NCI-H460 (cell line): ENCODE measurements around the gene PLEKHG5. TPM values are rescaled to one million over a fixed set of nuclear protein-coding genes. Genes with fewer than 3 reads are reported as not detected.

ENCODE experiments used
- DNase-seq: peaks from one replicate; pipeline ENCODE4 v3.0.0-alpha.2; 2016; ENCODE audit warnings: low read depth; ENCODE audit errors: extremely low read depth
- total RNA-seq: library from RNA; depleted of rRNA; stranded (reverse); fragments of >200 nt; shearing (Covaris generic); gene quantifications from 2 replicates; pipeline ENCODE4 v1.2.3, GENCODE V29; 2014

PLEKHG5 gene
- total RNA-seq, 1 experiment from 2014 or later: 3.6 TPM

DNA sequence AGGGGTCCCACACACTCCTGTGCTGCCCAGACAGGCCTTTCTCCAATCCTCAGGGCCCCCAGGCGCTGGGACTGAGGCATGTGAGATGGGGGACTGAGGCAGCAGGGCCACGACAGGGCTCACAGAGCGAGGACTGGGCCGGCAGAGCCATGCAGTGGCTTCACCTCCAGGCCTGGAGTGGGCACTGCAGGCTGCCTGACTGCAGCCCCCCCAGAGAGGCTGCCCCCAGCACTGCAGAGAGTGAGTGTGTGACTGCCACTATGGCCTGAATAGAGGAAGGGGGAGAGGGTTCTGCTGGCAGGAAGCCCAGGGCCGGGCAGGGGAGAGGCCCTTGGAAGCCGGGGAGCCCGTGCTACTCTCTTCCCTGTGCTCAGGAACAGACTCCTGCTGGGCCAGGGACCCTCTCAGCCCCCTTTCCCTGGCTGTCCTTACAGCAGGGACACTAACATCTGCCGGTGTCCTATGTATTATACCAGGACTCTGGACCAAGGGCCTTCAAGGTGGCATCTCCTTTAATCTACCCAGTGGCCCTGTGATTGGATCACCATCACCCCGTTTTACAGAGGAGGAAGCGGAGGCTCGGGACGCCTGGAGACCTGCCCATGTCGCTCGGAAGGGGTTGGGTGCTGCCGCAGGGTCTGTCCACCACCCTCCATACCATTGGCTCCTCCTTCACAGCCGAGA lies 20.2 kb upstream of the PLEKHG5 start:
- DNase-seq: no peak

GRCh38 chr1:6511056-6511455 lies 19.6 kb upstream of the PLEKHG5 start:
- DNase-seq: no peak

- DNase-seq: no peak
Measured at GRCh38 chr1:6510493-6510892, 19.0 kb upstream of the PLEKHG5 start.

DNA sequence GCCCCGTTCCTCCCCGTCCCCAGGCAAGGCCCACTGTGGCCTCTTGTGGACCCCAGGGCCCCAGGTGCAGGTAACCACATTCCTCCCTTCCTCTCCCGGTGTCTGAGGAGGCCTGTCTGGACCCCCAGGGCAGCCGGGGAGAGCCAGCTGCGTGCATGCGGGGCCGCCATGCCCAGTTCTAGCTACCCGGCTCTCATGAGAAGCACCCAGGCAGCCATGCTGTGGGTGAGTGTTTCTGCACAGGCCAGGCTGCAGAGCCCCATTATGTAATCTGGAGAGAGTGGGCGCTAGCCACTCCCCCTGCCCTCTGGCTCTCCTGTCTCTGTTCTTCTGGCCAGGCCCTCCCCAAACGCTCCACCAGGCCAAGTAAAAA lies 18.4 kb upstream of the PLEKHG5 start:
- no peak for DNase-seq

GRCh38 chr1:6509220-6509918 lies 17.9 kb upstream of the PLEKHG5 start:
- DNase-seq: no peak

DNA sequence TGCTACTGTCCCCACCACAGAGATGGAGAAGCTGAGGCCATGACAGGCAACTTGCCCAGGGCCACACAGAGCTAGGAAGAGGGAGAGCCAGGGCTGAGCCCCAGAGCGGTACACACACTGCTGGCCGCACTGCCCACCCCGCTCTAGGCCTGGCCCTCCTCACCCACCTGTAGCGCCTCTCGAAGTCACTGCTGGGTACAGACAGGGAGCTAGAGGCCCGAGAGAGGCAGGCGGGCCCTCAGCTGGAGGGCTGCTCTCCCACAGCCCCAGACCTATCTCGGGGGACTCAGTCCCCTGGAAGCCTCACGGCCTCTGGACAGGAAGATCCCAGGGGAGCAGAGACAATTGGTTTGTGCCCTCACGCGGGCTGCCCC lies 17.3 kb upstream of the PLEKHG5 start:
- no peak for DNase-seq

GRCh38 chr1:6508154-6508815 lies 16.8 kb upstream of the PLEKHG5 start:
- DNase-seq: no peak

- no peak for DNase-seq
Measured at GRCh38 chr1:6507461-6507911, 16.0 kb upstream of the PLEKHG5 start.

- DNase-seq: no peak
Measured at GRCh38 chr1:6507037-6507428, 15.6 kb upstream of the PLEKHG5 start.

DNA sequence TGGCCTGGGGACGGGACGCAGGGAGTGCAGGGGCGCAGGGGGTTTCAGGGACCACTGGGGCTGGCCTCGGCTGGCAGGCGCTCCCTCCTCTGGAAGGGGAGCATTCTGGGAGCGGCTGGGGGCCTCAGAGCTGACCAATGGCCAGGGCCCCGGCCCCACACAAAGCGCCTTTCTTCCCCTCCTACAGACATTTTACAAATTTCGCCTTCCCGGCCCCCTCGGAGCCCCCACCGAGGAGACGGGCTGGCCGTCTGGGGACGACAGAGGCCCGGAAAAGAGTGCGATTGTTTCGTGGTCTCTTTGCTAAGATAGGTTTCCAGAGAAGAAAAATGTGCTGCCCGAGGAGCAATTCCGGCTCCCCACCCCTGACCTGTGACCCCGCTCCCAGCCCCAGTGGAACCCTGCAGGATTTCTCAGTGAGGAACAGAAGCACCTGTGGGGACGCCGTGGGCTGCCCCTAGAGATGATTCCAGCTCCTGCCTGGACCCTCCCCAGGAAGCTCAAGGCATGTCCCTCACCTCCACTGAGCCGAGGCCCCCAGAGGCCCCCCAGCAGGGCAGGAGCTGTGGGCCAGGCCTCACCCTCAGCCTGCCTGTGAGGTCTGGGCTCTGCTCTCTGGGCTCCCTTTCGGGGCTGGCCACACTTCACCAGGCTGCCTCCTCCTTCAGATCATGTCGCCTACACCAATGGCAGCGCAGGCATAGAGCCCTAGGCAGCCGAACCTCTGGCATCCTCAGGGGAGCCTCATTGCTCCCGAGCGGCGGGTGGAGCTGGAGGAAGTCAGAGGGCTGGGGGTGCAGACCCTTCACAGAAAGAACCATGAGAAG lies 15.0 kb upstream of the PLEKHG5 start:
- DNase-seq: no peak

DNA sequence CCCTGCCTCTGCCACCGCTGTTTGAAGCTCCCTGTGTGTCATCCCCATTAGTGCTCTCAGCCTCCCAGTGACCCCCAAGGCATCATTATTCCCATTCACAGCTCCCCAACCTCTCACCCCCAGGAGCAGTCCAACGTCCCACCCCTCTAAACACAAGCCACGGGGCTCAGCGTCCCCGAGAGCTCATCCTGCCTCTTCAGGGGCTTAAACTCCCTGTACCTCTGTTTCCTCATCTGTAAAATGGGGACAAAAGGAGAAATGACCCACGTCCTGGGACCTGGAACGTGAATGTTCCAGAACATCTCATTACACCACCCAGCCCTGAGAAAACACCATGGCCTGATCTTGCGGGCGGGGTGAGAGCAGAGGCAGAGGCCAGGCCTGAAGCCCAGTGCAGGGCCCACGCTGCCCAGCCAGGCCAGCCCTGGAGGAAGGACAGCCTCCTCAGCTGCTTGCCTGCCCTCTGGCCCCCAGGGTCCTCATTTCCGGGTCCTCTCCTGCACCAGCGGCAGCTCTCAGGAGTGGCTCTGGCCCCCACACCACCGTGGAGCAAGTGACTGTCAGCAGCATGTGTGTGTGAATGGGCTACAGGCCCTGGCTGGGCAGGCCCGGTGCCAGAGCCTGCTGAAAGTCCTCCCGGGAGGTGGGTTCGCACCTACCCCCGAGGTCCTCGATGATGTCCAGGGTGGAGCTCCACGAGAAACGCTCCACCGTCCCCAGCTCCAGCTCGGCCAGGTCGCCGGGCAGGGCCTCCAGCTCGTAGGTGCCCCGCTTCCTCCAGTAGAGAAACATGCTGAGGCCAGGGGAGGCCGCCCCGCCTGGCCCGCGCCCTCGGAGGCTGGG lies 14.1 kb upstream of the PLEKHG5 start:
- no peak for DNase-seq

DNA sequence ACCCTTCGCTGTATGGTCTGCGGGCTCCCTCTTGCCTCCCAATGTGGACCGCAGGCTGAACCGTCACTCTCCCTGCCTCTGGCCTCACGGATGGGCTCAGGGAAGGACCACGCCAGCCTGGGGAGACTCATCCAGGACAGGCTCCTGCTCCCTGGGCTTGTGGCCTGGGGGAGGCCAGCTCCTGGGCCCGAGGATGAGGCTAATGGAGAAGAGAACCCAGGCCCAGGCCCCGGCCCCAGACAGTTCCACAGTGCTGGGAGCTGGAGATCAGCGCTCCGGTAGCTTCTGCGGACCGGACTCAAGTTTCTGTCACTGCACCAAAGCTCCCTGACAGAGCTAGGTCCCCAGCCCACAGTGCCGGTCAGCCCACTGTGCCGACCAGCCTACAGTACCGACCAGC lies 13.4 kb upstream of the PLEKHG5 start:
- no peak for DNase-seq

GRCh38 chr1:6503884-6504602 lies 12.6 kb upstream of the PLEKHG5 start:
- DNase-seq: no peak

DNA sequence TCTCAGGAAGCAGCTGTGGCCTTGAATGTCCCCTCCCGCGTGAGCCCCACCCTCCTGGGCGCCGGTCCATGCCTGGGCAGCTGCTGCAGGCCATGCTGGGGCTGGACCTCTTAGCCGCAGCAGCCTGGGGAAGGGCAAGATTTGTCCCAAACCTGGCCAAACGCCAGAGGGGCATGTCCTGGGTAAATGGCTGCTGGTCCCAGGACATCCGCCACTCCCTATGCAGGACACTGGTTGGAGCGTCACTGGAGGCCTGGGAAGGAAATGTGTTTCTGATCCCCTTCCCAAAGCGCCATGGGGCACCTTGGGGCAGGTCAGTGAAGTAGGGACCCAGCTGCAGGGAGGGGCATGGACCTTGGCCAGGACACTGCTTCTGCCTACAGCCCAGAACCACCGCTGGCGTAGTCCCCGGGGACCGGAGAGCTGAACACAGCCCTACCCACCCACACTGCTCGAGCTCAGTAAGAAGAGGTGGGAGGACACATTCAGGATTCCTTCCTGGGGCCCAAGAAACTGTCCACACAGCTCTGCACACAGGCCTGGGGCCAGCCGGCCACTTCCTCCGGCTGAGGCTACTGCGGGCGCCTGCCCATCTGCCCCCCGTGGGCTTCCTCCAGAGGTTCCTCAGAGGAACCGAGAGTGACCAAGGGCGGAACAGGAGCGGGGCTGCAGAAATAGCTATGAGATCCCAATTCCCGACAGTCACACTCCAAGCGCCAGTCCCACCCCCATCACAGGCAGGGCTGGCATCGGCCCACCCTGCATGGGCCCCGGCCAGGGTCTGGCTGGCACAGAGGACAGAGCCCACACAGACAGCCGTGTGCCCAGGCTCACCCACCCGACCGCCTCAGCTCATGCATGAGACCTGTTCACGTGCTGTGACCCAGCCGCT lies 10.8 kb upstream of the PLEKHG5 start:
- no peak for DNase-seq

DNA sequence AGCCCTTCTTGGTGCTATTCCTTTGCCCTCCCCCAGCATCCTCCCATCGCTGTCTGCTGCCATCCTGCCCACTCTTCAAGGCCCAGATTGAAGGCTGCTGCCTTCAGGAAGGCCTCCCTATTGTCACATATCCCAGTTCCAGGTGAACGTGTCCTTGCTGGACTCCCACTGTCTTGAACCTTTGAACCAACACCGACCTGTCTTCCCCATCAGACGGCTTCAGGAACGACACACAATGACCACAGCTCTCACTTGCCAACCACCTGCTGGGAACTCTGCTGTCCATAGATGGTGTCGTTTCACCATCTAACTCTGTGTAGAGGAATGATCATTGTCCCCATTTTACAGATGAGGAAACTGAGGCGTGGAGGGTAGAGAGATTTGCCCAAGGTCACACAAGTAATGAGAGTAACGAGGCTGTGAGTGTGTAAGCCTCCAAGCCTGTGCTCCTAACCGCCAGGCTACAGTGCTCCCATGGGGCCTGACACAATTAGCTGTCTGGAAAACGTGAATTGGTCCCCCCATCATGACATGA lies 9.9 kb upstream of the PLEKHG5 start:
- no peak for DNase-seq

GRCh38 chr1:6500544-6501278 lies 9.2 kb upstream of the PLEKHG5 start:
- DNase-seq: no peak

GRCh38 chr1:6499296-6499695 lies 7.8 kb upstream of the PLEKHG5 start:
- no peak for DNase-seq
